GM12878 (cell line): ENCODE results near the gene IQCH.

Experiments used
- CTCF ChIP-seq, 3 experiments: IDR thresholded peaks in 2 of 3; conservative IDR thresholded peaks in 1 of 3; 2 replicates each; pipeline ENCODE4 v1.5.1; 2011; ENCODE audit warnings: low read depth in 3 of 3, low read length in 3 of 3, mild to moderate bottlenecking in 3 of 3, control low read depth in 2 of 3, moderate library complexity in 2 of 3, inconsistent platforms in 1 of 3, mixed read lengths in 1 of 3; ENCODE audit not compliant: control insufficient read depth in 2 of 3, insufficient read depth in 1 of 3; ENCODE audit errors: extremely low read depth in 1 of 3
- EP300 ChIP-seq, 2 experiments: fragments of 150-350 bp in 1 of 2; IDR thresholded peaks; 2 replicates each; pipeline ENCODE4 v1.6.1; 2011 to 2012; ENCODE audit warnings: low read depth in 2 of 2, low read length in 2 of 2, borderline replicate concordance in 1 of 2, improper control_type of control experiment in 1 of 2, inconsistent platforms in 1 of 2; ENCODE audit not compliant: control insufficient read depth in 1 of 2
- FOXM1 ChIP-seq: IDR thresholded peaks from 2 replicates; pipeline ENCODE4 v1.6.1; 2012; ENCODE audit warnings: low read depth, mild to moderate bottlenecking, inconsistent platforms, low read length, moderate library complexity
- JUND ChIP-seq: IDR thresholded peaks from 2 replicates; pipeline ENCODE4 v1.6.1; 2012; ENCODE audit warnings: low read depth, mild to moderate bottlenecking, low read length, improper control_type of control experiment, moderate library complexity
- MXI1 ChIP-seq: fragments of 150-350 bp; IDR thresholded peaks from 2 replicates; pipeline ENCODE4 v1.6.1; 2011; ENCODE audit warnings: low read depth, mild to moderate bottlenecking, inconsistent platforms, low read length, improper control_type of control experiment
- NKRF ChIP-seq: fragments of 450-650 bp; conservative IDR thresholded peaks from 2 replicates; pipeline ENCODE4 v1.6.1; 2017; ENCODE audit warnings: mild to moderate bottlenecking, moderate library complexity
- NR2C1 ChIP-seq: fragments of 450-650 bp; IDR thresholded peaks from 2 replicates; pipeline ENCODE4 v1.6.1; 2017; ENCODE audit warnings: antibody characterized with exemption, mild to moderate bottlenecking, moderate library complexity
- POLR2AphosphoS5 ChIP-seq: IDR thresholded peaks from 2 replicates; pipeline ENCODE4 v1.6.1; 2011; ENCODE audit warnings: mild to moderate bottlenecking, low read length, inconsistent platforms
- SMC3 ChIP-seq: IDR thresholded peaks from 2 replicates; pipeline ENCODE4 v1.6.1; 2011; ENCODE audit warnings: low read length, improper control_type of control experiment, borderline replicate concordance
- SP1 ChIP-seq: IDR thresholded peaks from one replicate; pipeline ENCODE4 v1.6.1; 2011; ENCODE audit warnings: low read depth, low read length
- SUZ12 ChIP-seq: fragments of 200-600 bp; sonication (generic); IDR thresholded peaks from one replicate; pipeline ENCODE4 v1.6.1; 2018; ENCODE audit warnings: antibody characterized with exemption, mild to moderate bottlenecking; ENCODE audit not compliant: unreplicated experiment
- ZNF622 ChIP-seq: fragments of 450-650 bp; IDR thresholded peaks from 2 replicates; pipeline ENCODE4 v1.6.1; 2017; ENCODE audit warnings: mild to moderate bottlenecking, inconsistent platforms
- ZNF687 ChIP-seq: fragments of 450-650 bp; IDR thresholded peaks from 2 replicates; pipeline ENCODE4 v1.6.1; 2017; ENCODE audit warnings: mild to moderate bottlenecking, moderate library complexity

- no peak for TF ChIP-seq SMC3
- TF ChIP-seq POLR2AphosphoS5 = no peak
- no peak for TF ChIP-seq ZNF687
- no peak for TF ChIP-seq SP1
- TF ChIP-seq EP300 (IDR thresholded peaks at IDR 0.05; ENCODE audit: borderline replicate concordance in 1 of 2, control insufficient read depth in 1 of 2, low read depth in 2 of 2, low read length in 2 of 2) = no peak
- no peak for TF ChIP-seq NKRF
- TF ChIP-seq NR2C1 = no peak
- no peak for TF ChIP-seq CTCF (IDR thresholded peaks at IDR 0.05 in 2 of 3, conservative IDR thresholded peaks at IDR 0.05 in 1 of 3; ENCODE audit: control insufficient read depth in 2 of 3, extremely low read depth in 1 of 3, insufficient read depth in 1 of 3, low read depth in 3 of 3, low read length in 3 of 3)
- no peak for TF ChIP-seq JUND
- no peak for TF ChIP-seq MXI1
- no peak for TF ChIP-seq SUZ12
- TF ChIP-seq ZNF622 = no peak
- no peak for TF ChIP-seq FOXM1
Observed at GRCh38 chr15:67474405-67475110, 220.0 kb downstream of the IQCH start.
